GM12873 (cell line): Measurements from ENCODE around the gene SLC6A3.

Experiments
- TF ChIP-seq, protein P1 (sequence below): IDR thresholded peaks from 2 replicates; pipeline ENCODE4 v1.5.1; 2012; ENCODE audit warnings: low read depth, mild to moderate bottlenecking, moderate library complexity, low read length, control low read depth; ENCODE audit not compliant: insufficient read depth; ENCODE audit errors: missing control alignments

Gene SLC6A3

GRCh38 chr5:1445689-1446601 lies 705 bp upstream of the SLC6A3 start:
- TF ChIP-seq, protein P1, sequence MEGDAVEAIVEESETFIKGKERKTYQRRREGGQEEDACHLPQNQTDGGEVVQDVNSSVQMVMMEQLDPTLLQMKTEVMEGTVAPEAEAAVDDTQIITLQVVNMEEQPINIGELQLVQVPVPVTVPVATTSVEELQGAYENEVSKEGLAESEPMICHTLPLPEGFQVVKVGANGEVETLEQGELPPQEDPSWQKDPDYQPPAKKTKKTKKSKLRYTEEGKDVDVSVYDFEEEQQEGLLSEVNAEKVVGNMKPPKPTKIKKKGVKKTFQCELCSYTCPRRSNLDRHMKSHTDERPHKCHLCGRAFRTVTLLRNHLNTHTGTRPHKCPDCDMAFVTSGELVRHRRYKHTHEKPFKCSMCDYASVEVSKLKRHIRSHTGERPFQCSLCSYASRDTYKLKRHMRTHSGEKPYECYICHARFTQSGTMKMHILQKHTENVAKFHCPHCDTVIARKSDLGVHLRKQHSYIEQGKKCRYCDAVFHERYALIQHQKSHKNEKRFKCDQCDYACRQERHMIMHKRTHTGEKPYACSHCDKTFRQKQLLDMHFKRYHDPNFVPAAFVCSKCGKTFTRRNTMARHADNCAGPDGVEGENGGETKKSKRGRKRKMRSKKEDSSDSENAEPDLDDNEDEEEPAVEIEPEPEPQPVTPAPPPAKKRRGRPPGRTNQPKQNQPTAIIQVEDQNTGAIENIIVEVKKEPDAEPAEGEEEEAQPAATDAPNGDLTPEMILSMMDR, result no peak

DNA sequence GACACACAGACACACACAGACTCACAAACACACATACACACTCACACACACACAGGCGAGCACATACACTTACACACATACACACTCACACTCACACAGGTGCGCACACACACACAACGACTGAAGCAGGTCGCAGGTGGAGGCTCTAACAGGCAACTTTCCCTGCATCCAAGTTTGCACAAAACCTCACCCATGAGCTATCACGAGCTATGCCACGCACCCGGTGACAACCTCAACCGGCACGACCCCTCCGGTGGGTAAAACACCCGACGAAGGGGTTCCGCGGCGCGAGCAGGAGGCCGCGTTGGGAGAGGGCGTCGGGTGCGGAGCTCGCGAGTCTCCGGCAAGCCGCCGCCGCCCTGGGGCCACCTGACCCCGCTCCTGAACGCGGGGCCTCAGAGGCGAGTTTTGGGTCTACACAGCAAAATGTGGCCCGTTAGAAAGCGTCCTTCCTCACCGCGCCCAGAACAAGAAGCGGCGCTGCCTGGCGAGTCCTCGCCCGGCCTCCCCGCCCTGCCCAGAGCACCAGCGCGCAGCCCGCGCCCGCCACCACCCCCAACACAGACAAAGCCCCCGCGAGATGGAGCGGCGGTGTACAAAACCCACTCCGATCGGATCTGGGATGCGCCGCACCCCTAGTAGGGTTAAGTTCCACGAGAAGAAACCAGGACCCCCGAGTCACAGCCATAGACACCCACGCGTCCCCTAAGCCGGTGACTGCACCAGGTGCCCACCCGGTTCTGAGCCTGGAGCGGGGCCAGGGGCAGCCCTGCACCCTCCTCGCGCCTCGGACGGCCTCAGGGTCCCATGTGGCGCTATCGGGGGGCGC lies 665 bp downstream of the SLC6A3 start:
- TF ChIP-seq, protein P1, result no peak

- TF ChIP-seq, protein P1, result no peak
Measured at GRCh38 chr5:1443991-1444360, 1.3 kb downstream of the SLC6A3 start.

DNA sequence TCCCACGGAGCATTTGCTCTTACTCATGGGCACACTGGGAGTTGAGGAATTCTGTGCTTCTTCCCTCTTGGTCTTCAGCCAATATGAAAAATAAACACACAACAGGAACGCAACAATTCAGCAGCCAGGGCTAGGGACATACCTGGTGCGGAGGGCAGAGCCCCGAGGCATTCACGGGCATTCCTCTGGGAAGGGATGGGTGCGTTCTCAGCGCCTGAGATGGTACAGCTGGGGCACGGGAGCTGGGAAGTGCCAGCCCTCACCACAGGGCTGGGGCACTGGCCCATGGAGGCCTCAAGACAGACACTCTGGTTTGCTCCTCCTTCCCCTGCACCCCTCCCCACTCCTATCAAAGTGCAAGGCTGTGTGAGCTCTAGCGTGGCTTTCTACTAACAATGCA lies 2.1 kb downstream of the SLC6A3 start:
- TF ChIP-seq, protein P1, result no peak

DNA sequence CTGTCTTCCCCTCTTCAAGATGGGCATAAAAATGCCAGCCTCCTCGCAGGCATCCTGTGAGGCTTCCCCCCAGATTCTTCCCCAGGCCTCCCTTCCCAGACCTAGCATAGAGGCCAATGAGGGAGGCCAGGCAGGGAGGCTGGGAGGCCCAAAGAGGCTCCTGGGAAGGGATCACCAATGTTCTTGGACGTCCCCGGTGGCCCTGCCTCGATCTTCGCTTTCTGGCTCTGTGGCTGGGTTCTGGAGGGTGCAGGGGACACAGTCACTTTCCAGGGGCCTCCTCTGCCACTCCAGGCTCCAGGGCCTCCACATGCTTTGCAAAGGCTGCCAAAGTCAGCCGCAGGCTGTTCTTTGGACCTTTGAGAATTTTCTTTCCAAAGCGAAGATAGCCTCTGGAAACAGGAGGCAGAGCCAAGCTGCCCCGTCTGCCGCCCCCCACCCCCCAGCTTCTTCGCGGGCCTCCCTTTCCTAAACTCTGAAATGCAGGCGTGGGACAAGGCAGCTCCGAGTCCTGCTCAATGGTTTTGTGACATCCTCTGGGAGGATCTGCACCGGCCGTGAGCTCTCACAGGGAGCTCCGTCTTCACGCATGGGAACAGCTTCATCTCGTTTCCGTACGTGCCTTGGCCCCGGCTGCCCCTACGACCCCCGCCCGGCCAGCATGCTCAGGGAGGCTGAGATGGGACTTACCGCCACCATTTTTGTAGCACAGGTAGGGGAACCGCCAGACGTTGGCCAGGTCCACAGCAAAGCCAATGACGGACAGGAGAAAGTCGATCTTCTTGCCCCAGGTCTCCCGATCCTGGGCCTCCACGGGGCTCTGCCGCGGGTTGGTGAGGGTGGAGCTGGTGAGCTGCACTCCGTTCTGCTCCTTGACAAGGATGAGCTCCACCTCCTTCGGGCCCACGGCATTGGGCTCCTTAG lies 2.8 kb downstream of the SLC6A3 start:
- TF ChIP-seq, protein P1, result no peak

GRCh38 chr5:1441166-1441865 lies 3.9 kb downstream of the SLC6A3 start:
- TF ChIP-seq, protein P1, result no peak
